HEK293 (cell line): ENCODE data around the gene OXA1L.

Experiments
- CTCF ChIA-PET: fragments of 350-600 bp; formaldehyde crosslinking; extraction: SDS; loops from one replicate; lab custom pipeline; 2021; ENCODE audit warnings: antibody characterized with exemption; lab: Yijun Ruan, JAX
- POLR2A ChIA-PET: fragments of 300-600 bp; formaldehyde crosslinking; extraction: SDS; loops from one replicate; lab custom pipeline; 2020; ENCODE audit warnings: antibody characterized with exemption, inconsistent platforms; lab: Yijun Ruan, JAX
- H3K27ac ChIP-seq: fragments of 200-500 bp; sonication (Bioruptor generic); 2 replicates; pipeline ENCODE4 v1.5.1; 2014; ENCODE audit warnings: low read depth, low read length, control low read depth, inconsistent platforms; ENCODE audit errors: extremely low read depth
- H3K36me3 ChIP-seq, 2 experiments: fragments of 200-500 bp in 1 of 2; sonication (Bioruptor generic) in 1 of 2; 1 replicate in 1 of 2; 2 replicates in 1 of 2; pipeline ENCODE4 v1.5.1; 2014 to 2017; ENCODE audit warnings: inconsistent platforms in 2 of 2, low read length in 2 of 2; ENCODE audit not compliant: control insufficient read depth in 2 of 2, insufficient read depth in 1 of 2
- H3K4me1 ChIP-seq: fragments of 200-500 bp; sonication (Bioruptor generic); 2 replicates; pipeline ENCODE4 v1.5.1; 2014; ENCODE audit warnings: mild to moderate bottlenecking, low read length, inconsistent platforms; ENCODE audit not compliant: control insufficient read depth, insufficient read depth
- H3K4me3 ChIP-seq: 2 replicates; pipeline ENCODE4 v1.5.1; 2011; ENCODE audit warnings: low read depth, mild to moderate bottlenecking, control low read depth, low read length, moderate library complexity
- H3K9me3 ChIP-seq: fragments of 200-500 bp; sonication (Bioruptor generic); 2 replicates; pipeline ENCODE4 v1.5.1; 2014; ENCODE audit warnings: low read depth, low read length, inconsistent platforms; ENCODE audit not compliant: control insufficient read depth, insufficient read depth
- EGR2 ChIP-seq: fragments of 450-650 bp; formaldehyde crosslinking; IDR thresholded peaks from 2 replicates; pipeline ENCODE4 v1.5.1; 2016; ENCODE audit warnings: low read depth, missing biosample characterization, missing genetic modification characterization
- OSR2 ChIP-seq: fragments of 450-650 bp; formaldehyde crosslinking; IDR thresholded peaks from 2 replicates; pipeline ENCODE4 v1.5.1; 2016; ENCODE audit warnings: missing biosample characterization, missing genetic modification characterization
- SALL2 ChIP-seq: fragments of 450-650 bp; formaldehyde crosslinking; IDR thresholded peaks from 2 replicates; pipeline ENCODE4 v1.5.0; 2017; ENCODE audit warnings: missing biosample characterization, mild to moderate bottlenecking, missing genetic modification characterization, borderline replicate concordance
- SETDB1 ChIP-seq: IDR thresholded peaks from one replicate; pipeline ENCODE4 v1.6.1; 2017; ENCODE audit warnings: mild to moderate bottlenecking, low read length, moderate library complexity, mixed read lengths; ENCODE audit not compliant: insufficient read length
- SP7 ChIP-seq: fragments of 450-650 bp; formaldehyde crosslinking; IDR thresholded peaks from 2 replicates; pipeline ENCODE4 v1.5.1; 2016; ENCODE audit warnings: missing biosample characterization, missing genetic modification characterization
- TRIM28 ChIP-seq: IDR thresholded peaks from 2 replicates; pipeline ENCODE4 v1.6.1; 2011; ENCODE audit warnings: low read length, control low read depth, borderline replicate concordance
- YY2 ChIP-seq: fragments of 450-650 bp; formaldehyde crosslinking; IDR thresholded peaks from 2 replicates; pipeline ENCODE4 v1.5.1; 2016; ENCODE audit warnings: missing biosample characterization, missing genetic modification characterization
- ZBTB8A ChIP-seq: fragments of 450-650 bp; formaldehyde crosslinking; IDR thresholded peaks from 2 replicates; pipeline ENCODE4 v1.5.1; 2016; ENCODE audit warnings: missing biosample characterization, missing genetic modification characterization
- ZFHX2 ChIP-seq: fragments of 450-650 bp; formaldehyde crosslinking; conservative IDR thresholded peaks from 2 replicates; pipeline ENCODE4 v1.5.1; 2016; ENCODE audit warnings: missing biosample characterization, missing genetic modification characterization
- ZNF274 ChIP-seq, 2 experiments: fragments of 200-500 bp in 1 of 2; fragments of 450-650 bp in 1 of 2; sonication (Bioruptor generic) in 1 of 2; formaldehyde crosslinking in 1 of 2; IDR thresholded peaks; 2 replicates each; pipeline versions ENCODE4 v1.5.1 to v1.6.1; 2014 to 2016; ENCODE audit warnings: borderline replicate concordance in 1 of 2, inconsistent platforms in 1 of 2, low read length in 1 of 2, missing biosample characterization in 1 of 2, missing genetic modification characterization in 1 of 2
- ZNF350 ChIP-seq: fragments of 450-650 bp; formaldehyde crosslinking; IDR thresholded peaks from 2 replicates; pipeline ENCODE4 v1.5.0; 2017; ENCODE audit warnings: missing biosample characterization, mild to moderate bottlenecking, missing genetic modification characterization
- ZNF626 ChIP-seq: fragments of 450-650 bp; sonication (Bioruptor Pico); formaldehyde crosslinking; IDR thresholded peaks from 2 replicates; pipeline ENCODE4 v1.5.1; 2018; ENCODE audit warnings: missing biosample characterization, missing genetic modification characterization, inconsistent platforms
- ZNF670 ChIP-seq: fragments of 450-650 bp; formaldehyde crosslinking; IDR thresholded peaks from 2 replicates; pipeline ENCODE4 v1.5.1; 2016; ENCODE audit warnings: missing biosample characterization, missing genetic modification characterization, low read depth
- ZNF701 ChIP-seq: fragments of 450-650 bp; formaldehyde crosslinking; IDR thresholded peaks from 2 replicates; pipeline ENCODE4 v1.5.1; 2016; ENCODE audit warnings: missing biosample characterization, missing genetic modification characterization
- ZNF76 ChIP-seq: fragments of 450-650 bp; formaldehyde crosslinking; IDR thresholded peaks from 2 replicates; pipeline ENCODE4; 2016; ENCODE audit warnings: low read depth, missing biosample characterization, missing genetic modification characterization, borderline replicate concordance
- ZNF776 ChIP-seq: fragments of 450-650 bp; formaldehyde crosslinking; IDR thresholded peaks from 2 replicates; pipeline ENCODE4 v1.5.0; 2017; ENCODE audit warnings: missing biosample characterization, missing genetic modification characterization, borderline replicate concordance
- TF ChIP-seq, protein P1 (sequence below): fragments of 450-650 bp; formaldehyde crosslinking; IDR thresholded peaks from 2 replicates; pipeline ENCODE4 v1.5.1; 2016; ENCODE audit warnings: missing biosample characterization, missing genetic modification characterization, borderline replicate concordance

OXA1L gene

DNA sequence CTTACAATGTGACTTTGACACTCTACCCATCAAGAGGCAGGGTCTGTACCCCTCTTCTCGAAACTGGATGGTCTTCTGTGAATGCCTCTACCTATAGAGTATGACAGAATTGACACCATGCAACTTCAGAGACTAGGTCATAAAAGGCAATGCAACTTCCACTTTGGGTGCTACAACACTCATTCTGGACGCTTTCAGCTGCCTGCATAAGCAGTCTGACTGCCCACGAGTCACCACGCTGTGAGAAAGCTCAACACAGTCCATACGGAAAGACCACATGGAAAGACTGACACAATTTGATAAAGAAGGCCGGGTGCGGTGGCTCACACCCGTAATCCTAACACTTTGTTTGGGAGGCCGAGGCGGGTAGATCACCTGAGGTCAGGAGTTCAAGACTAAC, 33.9 kb downstream of the OXA1L start:
- Histone ChIP-seq H3K36me3 (no peaks in the 10 kb centered on the region), H3K4me3 (no peak overlapping the region), H3K9me3 (no peaks in the 10 kb centered on the region), H3K27ac (no peak overlapping the region), H3K4me1 (no peaks in the 10 kb centered on the region)
- TF ChIP-seq, protein P1, sequence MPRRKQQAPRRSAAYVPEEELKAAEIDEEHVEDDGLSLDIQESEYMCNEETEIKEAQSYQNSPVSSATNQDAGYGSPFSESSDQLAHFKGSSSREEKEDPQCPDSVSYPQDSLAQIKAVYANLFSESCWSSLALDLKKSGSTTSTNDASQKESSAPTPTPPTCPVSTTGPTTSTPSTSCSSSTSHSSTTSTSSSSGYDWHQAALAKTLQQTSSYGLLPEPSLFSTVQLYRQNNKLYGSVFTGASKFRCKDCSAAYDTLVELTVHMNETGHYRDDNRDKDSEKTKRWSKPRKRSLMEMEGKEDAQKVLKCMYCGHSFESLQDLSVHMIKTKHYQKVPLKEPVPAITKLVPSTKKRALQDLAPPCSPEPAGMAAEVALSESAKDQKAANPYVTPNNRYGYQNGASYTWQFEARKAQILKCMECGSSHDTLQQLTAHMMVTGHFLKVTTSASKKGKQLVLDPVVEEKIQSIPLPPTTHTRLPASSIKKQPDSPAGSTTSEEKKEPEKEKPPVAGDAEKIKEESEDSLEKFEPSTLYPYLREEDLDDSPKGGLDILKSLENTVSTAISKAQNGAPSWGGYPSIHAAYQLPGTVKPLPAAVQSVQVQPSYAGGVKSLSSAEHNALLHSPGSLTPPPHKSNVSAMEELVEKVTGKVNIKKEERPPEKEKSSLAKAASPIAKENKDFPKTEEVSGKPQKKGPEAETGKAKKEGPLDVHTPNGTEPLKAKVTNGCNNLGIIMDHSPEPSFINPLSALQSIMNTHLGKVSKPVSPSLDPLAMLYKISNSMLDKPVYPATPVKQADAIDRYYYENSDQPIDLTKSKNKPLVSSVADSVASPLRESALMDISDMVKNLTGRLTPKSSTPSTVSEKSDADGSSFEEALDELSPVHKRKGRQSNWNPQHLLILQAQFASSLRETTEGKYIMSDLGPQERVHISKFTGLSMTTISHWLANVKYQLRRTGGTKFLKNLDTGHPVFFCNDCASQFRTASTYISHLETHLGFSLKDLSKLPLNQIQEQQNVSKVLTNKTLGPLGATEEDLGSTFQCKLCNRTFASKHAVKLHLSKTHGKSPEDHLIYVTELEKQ (tag by site-specific recombination), result no peak
- TF ChIP-seq ZNF350 (no peak), ZNF76 (tag by site-specific recombination) (no peak), ZNF626 (tag by site-specific recombination) (no peak), ZBTB8A (tag by site-specific recombination) (no peak), SALL2 (tag by site-specific recombination) (no peak)
- POLR2A ChIA-PET, result no interaction called here
- CTCF ChIA-PET, result interaction anchor here (0.6 to 0.7 kb wide), 2 partner anchors 30 to 60 kb away, joined by 4 read pairs; partner anchors contain the start of gene MRPL52

DNA sequence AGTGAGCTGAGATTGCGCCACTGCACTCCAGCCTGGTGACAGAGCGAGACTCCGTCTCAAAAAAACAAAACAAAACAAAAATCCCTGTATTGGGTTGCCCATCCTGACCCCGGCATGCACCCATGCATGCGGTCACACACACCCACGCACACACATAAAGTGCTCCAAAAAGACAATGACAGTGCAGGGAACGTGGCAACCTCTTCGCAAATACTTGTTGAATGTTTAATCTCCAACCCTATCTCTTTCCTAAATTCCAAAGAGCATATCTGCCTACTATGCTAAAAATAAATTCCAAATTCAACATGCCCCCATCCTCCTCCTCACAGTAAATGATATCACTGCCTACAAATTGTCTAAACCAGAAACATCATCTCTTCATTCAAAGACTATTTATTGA, 35.2 kb downstream of the OXA1L start:
- Histone ChIP-seq H3K27ac (no peak overlapping the region), H3K4me1 (no peaks in the 10 kb centered on the region), H3K4me3 (no peak overlapping the region), H3K36me3 (no peaks in the 10 kb centered on the region), H3K9me3 (no peaks in the 10 kb centered on the region)
- ChIA-PET POLR2A (no interaction called here), CTCF (interaction anchor here (0.6 kb wide), 1 partner anchor 17 kb away, joined by 3 read pairs; no protein-coding TSS in a partner anchor)
- TF ChIP-seq YY2 (tag by site-specific recombination) (no peak), TRIM28 (no peak), ZFHX2 (tag by site-specific recombination) (0 out of 2 replicates have a peak, but pooled peaks have one; percentile 23), ZNF274 (IDR thresholded peaks at IDR 0.05; ENCODE audit: low read length) (no peak), ZNF274 (tag by site-specific recombination; IDR thresholded peaks at IDR 0.05; ENCODE audit: borderline replicate concordance) (no peak), OSR2 (no peak), SETDB1 (no peak), ZNF670 (tag by site-specific recombination) (no peak), EGR2 (tag by site-specific recombination) (peak; percentile 43; the same call in 1 of the 2 replicates), ZNF701 (tag by site-specific recombination) (no peak)

DNA sequence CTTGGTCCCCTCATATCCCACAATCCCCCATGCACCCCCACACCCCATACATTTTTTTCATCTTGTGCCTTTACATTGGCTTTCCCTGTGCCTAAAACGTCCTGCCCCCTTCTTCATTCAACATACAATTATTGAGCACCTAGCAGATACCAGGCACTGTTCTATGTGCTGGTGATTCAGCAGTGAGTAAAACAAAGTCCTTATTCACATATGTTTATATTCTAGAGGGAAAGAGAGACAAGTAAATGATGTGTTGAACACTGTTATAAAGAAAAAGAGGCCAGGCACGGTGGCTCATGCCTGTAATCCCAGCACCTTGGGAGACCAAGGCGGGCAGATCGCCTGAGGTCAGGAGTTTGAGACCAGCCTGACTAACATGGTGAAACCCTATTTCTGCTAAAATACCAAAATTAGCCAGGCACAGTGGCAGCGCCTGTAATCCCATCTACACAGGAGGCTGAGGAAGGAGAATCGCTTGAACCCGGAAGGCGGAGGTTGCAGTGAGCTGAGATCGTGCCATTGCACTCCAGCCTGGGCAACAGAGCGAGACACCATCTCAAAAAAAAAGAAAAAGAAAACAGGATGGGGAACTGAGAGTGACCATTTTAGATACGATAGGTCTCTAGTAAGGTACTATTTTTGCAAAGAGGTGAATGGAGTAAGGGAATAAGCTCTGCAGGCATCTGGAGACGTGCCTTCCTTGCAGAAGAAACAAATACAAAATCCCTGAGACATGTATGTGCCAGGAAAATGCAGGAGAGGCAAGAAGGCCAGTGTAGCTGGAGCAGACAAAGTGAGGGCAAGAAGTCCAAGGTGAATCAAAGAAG, 36.6 kb downstream of the OXA1L start:
- Histone ChIP-seq H3K36me3 (no peaks in the 10 kb centered on the region), H3K4me3 (no peak overlapping the region), H3K27ac (no peak overlapping the region), H3K4me1 (no peaks in the 10 kb centered on the region)
- CTCF ChIA-PET, result no interaction called here
- peak; percentile 64 for TF ChIP-seq SP7
- no peak for TF ChIP-seq ZNF776 (tag by site-specific recombination)
- TF ChIP-seq, all 188 proteins: peak for 1
- POLR2A ChIA-PET, result no interaction called here
- no peaks in the 10 kb centered on the region for H3K9me3 ChIP-seq
